ENCODE results near the gene SCO2.

DNA sequence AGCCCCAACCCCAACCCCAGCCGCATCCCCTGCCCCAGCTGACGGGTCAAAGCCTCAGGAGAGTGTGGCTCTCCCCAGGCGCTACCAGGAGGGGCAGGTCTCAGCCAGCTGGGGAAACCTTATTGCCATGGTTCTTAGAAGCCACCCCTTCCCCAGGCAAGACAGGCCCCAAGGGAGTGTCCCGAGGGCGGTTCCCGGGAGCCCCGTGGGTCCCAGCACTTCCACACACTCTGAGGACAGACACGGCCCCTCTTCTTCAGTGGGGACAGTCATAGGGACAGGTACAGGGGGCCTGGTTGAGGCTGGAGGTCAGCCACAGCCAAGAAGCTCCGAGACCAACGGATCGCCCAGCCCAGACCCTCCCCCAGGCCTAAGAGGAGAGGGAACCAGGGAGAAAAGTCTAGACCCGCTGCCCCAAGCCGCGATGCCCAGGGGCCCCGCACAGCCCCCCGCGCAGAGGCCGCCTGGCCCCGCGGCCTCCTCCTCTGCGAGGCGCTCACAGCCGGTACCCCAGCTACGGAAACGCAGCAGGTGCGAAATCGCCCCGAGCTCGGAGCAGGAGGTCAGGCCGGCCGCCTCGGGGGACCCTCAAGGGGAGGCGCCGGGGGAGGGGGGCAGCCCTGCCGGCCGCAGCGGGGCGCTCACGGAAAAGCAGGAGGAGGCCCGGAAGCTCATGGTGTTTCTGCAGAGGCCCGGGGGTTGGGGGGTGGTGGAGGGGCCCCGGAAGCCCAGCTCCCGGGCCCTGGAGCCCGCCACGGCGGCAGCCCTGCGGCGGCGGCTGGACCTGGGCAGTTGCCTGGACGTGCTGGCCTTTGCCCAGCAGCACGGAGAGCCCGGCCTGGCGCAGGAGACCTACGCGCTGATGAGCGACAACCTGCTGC, 22.9 kb upstream of the SCO2 start:
- TF ChIP-seq, protein P1, sequence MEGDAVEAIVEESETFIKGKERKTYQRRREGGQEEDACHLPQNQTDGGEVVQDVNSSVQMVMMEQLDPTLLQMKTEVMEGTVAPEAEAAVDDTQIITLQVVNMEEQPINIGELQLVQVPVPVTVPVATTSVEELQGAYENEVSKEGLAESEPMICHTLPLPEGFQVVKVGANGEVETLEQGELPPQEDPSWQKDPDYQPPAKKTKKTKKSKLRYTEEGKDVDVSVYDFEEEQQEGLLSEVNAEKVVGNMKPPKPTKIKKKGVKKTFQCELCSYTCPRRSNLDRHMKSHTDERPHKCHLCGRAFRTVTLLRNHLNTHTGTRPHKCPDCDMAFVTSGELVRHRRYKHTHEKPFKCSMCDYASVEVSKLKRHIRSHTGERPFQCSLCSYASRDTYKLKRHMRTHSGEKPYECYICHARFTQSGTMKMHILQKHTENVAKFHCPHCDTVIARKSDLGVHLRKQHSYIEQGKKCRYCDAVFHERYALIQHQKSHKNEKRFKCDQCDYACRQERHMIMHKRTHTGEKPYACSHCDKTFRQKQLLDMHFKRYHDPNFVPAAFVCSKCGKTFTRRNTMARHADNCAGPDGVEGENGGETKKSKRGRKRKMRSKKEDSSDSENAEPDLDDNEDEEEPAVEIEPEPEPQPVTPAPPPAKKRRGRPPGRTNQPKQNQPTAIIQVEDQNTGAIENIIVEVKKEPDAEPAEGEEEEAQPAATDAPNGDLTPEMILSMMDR (IDR thresholded peaks at IDR 0.05; ENCODE audit: poor library complexity), result no peak
- TF ChIP-seq EZH2phosphoT487 (IDR thresholded peaks at IDR 0.05; ENCODE audit: low read depth, severe bottlenecking, unreplicated experiment) (no peak), EZH2 (IDR thresholded peaks at IDR 0.05; ENCODE audit: borderline replicate concordance) (no peak)
